ENCODE data around the gene FAM222A. TPM values are rescaled to one million over a fixed set of nuclear protein-coding genes. Genes with fewer than 3 reads are reported as not detected.

Gene FAM222A
- total RNA-seq, 1 experiment from 2014 or later: 2.8 TPM

- Mint-ChIP-seq H3K27ac (no peak overlapping the region), H3K27me3 (ENCODE audit: low read depth) (no peaks in the 10 kb centered on the region), H3K36me3 (ENCODE audit: insufficient read depth in 1 of 3, low read depth in 3 of 3) (peaks cover 0 to 9% (median 0%) of the 10 kb centered on the region in 3 experiments; a peak in 1 of 7 replicates), H3K4me1 (peaks cover 0 to 2% of the 10 kb centered on the region in 2 experiments; a peak in 2 of 4 replicates), H3K9me3 (no peaks in the 10 kb centered on the region), H3K4me3 (no peak overlapping the region)
- Histone ChIP-seq H3K18ac (ENCODE audit: insufficient read length, low read depth, low read length) (no peak overlapping the region), H3K23ac (ENCODE audit: insufficient read length, low read depth, low read length) (no peak overlapping the region), H2BK120ac (ENCODE audit: low read depth, low read length, poor library complexity, severe bottlenecking) (no peak overlapping the region), H2AFZ (ENCODE audit: low read length) (no peak overlapping the region), H4K5ac (ENCODE audit: insufficient read length, low read depth, low read length) (no peak overlapping the region), H3K79me2 (ENCODE audit: insufficient read depth, low read length) (no peaks in the 10 kb centered on the region), H3T11ph (ENCODE audit: low read length) (no peak overlapping the region), H3K4ac (ENCODE audit: low read depth, low read length) (no peak overlapping the region), H2AK5ac (ENCODE audit: insufficient read length, low read length) (no peak overlapping the region), H3K4me1 (ENCODE audit: insufficient read depth, low read length) (no peaks in the 10 kb centered on the region), H3K14ac (ENCODE audit: insufficient read depth, low read length) (no peak overlapping the region), H2BK20ac (ENCODE audit: low read depth, low read length, poor library complexity, severe bottlenecking) (no peak overlapping the region), H2BK12ac (ENCODE audit: insufficient read length, low read depth, low read length) (no peak overlapping the region), H3K56ac (ENCODE audit: insufficient read length, low read depth, low read length) (no peak overlapping the region), H3K9me3 (ENCODE audit: control insufficient read depth, low read depth, low read length) (no peaks in the 10 kb centered on the region), H4K8ac (replicated peaks; ENCODE audit: insufficient read length, low read depth, low read length) (no peak overlapping the region), H3K27me3 (ENCODE audit: insufficient read depth, low read length) (no peaks in the 10 kb centered on the region), H2BK5ac (ENCODE audit: insufficient read length, low read length) (no peak overlapping the region), H2BK15ac (ENCODE audit: low read depth, low read length) (no peak overlapping the region), H4K20me1 (ENCODE audit: control insufficient read depth, insufficient read depth, insufficient read length) (peaks cover 2% of the 10 kb centered on the region), H4K91ac (ENCODE audit: insufficient read length, low read depth, low read length) (no peak overlapping the region), H3K4me2 (ENCODE audit: insufficient read depth, insufficient read length, low read length) (no peak overlapping the region), H3K23me2 (ENCODE audit: insufficient read length, low read depth, low read length, poor library complexity, severe bottlenecking) (no peaks in the 10 kb centered on the region), H3K9ac (ENCODE audit: extremely low read depth, insufficient read length, low read length) (no peak overlapping the region), H3K79me1 (ENCODE audit: insufficient read depth, low read depth, low read length, poor library complexity, severe bottlenecking) (no peaks in the 10 kb centered on the region), H3K27ac (ENCODE audit: insufficient read length, low read depth, low read length) (no peak overlapping the region)
- DNase-seq: no peak
- TF ChIP-seq CTCF (conservative IDR thresholded peaks at IDR 0.05): no peak
- no CpG with 5 or more reads among the region's 13 CpGs for WGBS (ENCODE audit: extremely low coverage, insufficient read length, low lambda C conversion rate)
Observed at GRCh38 chr12:109800536-109800935, 86.9 kb downstream of the FAM222A start.

Measured in H9 (cell line).